HepG2 (cell line): ENCODE results near the gene SLC4A7. TPM values are rescaled to one million over a fixed set of nuclear protein-coding genes. Genes with fewer than 3 reads are reported as not detected.

ENCODE experiments used
- CHD2 ChIP-seq: IDR thresholded peaks from 2 replicates; pipeline ENCODE4 v1.6.1; 2011; ENCODE audit warnings: low read depth, low read length, improper control_type of control experiment
- GABPA ChIP-seq, 2 experiments: IDR thresholded peaks; 2 replicates each; pipeline ENCODE4 v1.6.1; 2011 to 2016; ENCODE audit warnings: low read depth in 2 of 2, low read length in 1 of 2, missing biosample characterization in 1 of 2, missing genetic modification characterization in 1 of 2
- GATAD1 ChIP-seq: IDR thresholded peaks from 2 replicates; pipeline ENCODE4 v1.6.1; 2016; ENCODE audit warnings: missing genetic modification reagents, missing compliant biosample characterization
- HES4 ChIP-seq: sonication (generic); formaldehyde crosslinking; IDR thresholded peaks from 2 replicates; pipeline ENCODE4 v1.9.0; 2021; ENCODE audit warnings: mild to moderate bottlenecking, missing genetic modification reagents, borderline replicate concordance
- ISX ChIP-seq: sonication (generic); formaldehyde crosslinking; conservative IDR thresholded peaks from 2 replicates; pipeline ENCODE4 v1.5.0; 2020; ENCODE audit warnings: missing genetic modification reagents
- KDM2A ChIP-seq: sonication (generic); formaldehyde crosslinking; IDR thresholded peaks from 2 replicates; pipeline ENCODE4 v1.4.0; 2020; ENCODE audit warnings: low read depth, missing genetic modification reagents, borderline replicate concordance
- MAZ ChIP-seq, 2 experiments: sonication (generic) in 1 of 2; formaldehyde crosslinking in 1 of 2; IDR thresholded peaks; 2 replicates each; pipeline versions ENCODE4 v1.5.0 to v1.6.1; 2012 to 2020; ENCODE audit warnings: low read depth in 2 of 2, mild to moderate bottlenecking in 2 of 2, borderline replicate concordance in 1 of 2, improper control_type of control experiment in 1 of 2, low read length in 1 of 2, missing genetic modification reagents in 1 of 2, moderate library complexity in 1 of 2
- NONO ChIP-seq, 2 experiments: fragments of 450-650 bp in 1 of 2; sonication (generic) in 1 of 2; formaldehyde crosslinking in 1 of 2; IDR thresholded peaks in 1 of 2; conservative IDR thresholded peaks in 1 of 2; 2 replicates each; pipeline versions ENCODE4 v1.6.1 to v1.8.0; 2017 to 2022; ENCODE audit warnings: mild to moderate bottlenecking in 1 of 2, missing genetic modification reagents in 1 of 2, moderate library complexity in 1 of 2
- SAFB2 ChIP-seq: sonication (generic); formaldehyde crosslinking; IDR thresholded peaks from 2 replicates; pipeline ENCODE4 v1.5.1; 2020; ENCODE audit warnings: missing genetic modification reagents, low read depth, mild to moderate bottlenecking, borderline replicate concordance
- THYN1 ChIP-seq: sonication (generic); formaldehyde crosslinking; IDR thresholded peaks from 2 replicates; pipeline ENCODE4 v1.8.1; 2023; ENCODE audit warnings: low read depth, mild to moderate bottlenecking, moderate library complexity, missing genetic modification reagents, borderline replicate concordance
- YEATS2 ChIP-seq: sonication (generic); formaldehyde crosslinking; IDR thresholded peaks from 2 replicates; pipeline ENCODE4 v1.4.0; 2020; ENCODE audit warnings: missing genetic modification reagents, borderline replicate concordance
- ZIK1 ChIP-seq: sonication (generic); formaldehyde crosslinking; IDR thresholded peaks from 2 replicates; pipeline ENCODE4 v1.5.0; 2020; ENCODE audit warnings: mild to moderate bottlenecking, low read depth, missing genetic modification reagents, borderline replicate concordance
- ZNF335 ChIP-seq: sonication (generic); formaldehyde crosslinking; IDR thresholded peaks from 2 replicates; pipeline ENCODE4 v1.4.0; 2020; ENCODE audit warnings: missing genetic modification reagents
- ZNF343 ChIP-seq: sonication (generic); formaldehyde crosslinking; IDR thresholded peaks from 2 replicates; pipeline ENCODE4 v1.4.0; 2020; ENCODE audit warnings: mild to moderate bottlenecking, missing genetic modification reagents
- ZNF547 ChIP-seq: sonication (generic); formaldehyde crosslinking; IDR thresholded peaks from 2 replicates; pipeline ENCODE4 v1.5.1; 2020; ENCODE audit warnings: mild to moderate bottlenecking, missing genetic modification reagents
- ZNF607 ChIP-seq: sonication (generic); formaldehyde crosslinking; IDR thresholded peaks from 2 replicates; pipeline ENCODE4 v1.5.1; 2020; ENCODE audit warnings: missing genetic modification reagents, mild to moderate bottlenecking, borderline replicate concordance
- ZNF777 ChIP-seq: sonication (generic); formaldehyde crosslinking; IDR thresholded peaks from 2 replicates; pipeline ENCODE4 v1.4.0; 2020; ENCODE audit warnings: missing genetic modification reagents
- polyA plus RNA-seq, 8 experiments: library from polyadenylated mRNA; depleted of rRNA in 3 of 8; stranded (reverse) in 7 of 8; unstranded in 1 of 8; fragments of >200 nt; fragmentation: Illumina TruSeq in 4 of 8; extraction: Trizol in 4 of 8; gene quantifications; 2 replicates each; pipeline versions ENCODE4 v1.2.1 to v1.2.3, GENCODE V29; 2011 to 2016; ENCODE audit warnings: low read depth in 4 of 8, missing spikeins in 1 of 8, mixed read lengths in 1 of 8; ENCODE audit not compliant: insufficient read depth in 1 of 8
- total RNA-seq, 5 experiments: library from RNA; depleted of rRNA; stranded (reverse); fragments of >200 nt; fragmentation: Illumina TruSeq; extraction: Trizol; gene quantifications; 2 replicates each; pipeline ENCODE4 v1.2.3, GENCODE V29; 2016; ENCODE audit warnings: low read depth in 1 of 5
- TF ChIP-seq, protein P1 (sequence below): IDR thresholded peaks from 2 replicates; pipeline ENCODE4 v1.6.1; 2016; ENCODE audit warnings: control low read depth
- TF ChIP-seq, protein P2 (sequence below): sonication (generic); formaldehyde crosslinking; IDR thresholded peaks from 2 replicates; pipeline ENCODE4 v1.8.1; 2023; ENCODE audit warnings: missing genetic modification reagents, inconsistent platforms, borderline replicate concordance
- TF ChIP-seq, protein P3 (sequence below): sonication (generic); formaldehyde crosslinking; IDR thresholded peaks from 2 replicates; pipeline ENCODE4 v1.5.0; 2020; ENCODE audit warnings: missing genetic modification reagents
- TF ChIP-seq, protein P4 (sequence below): sonication (generic); formaldehyde crosslinking; IDR thresholded peaks from 2 replicates; pipeline ENCODE4 v1.9.0; 2022; ENCODE audit warnings: low read depth, missing genetic modification reagents

SLC4A7 gene
- total and polyA plus RNA-seq, 2 of the 13 experiments (the other 11 are each of a cell fraction or from before 2014, with no cell fraction given) = 16.4 to 43.8 TPM

DNA sequence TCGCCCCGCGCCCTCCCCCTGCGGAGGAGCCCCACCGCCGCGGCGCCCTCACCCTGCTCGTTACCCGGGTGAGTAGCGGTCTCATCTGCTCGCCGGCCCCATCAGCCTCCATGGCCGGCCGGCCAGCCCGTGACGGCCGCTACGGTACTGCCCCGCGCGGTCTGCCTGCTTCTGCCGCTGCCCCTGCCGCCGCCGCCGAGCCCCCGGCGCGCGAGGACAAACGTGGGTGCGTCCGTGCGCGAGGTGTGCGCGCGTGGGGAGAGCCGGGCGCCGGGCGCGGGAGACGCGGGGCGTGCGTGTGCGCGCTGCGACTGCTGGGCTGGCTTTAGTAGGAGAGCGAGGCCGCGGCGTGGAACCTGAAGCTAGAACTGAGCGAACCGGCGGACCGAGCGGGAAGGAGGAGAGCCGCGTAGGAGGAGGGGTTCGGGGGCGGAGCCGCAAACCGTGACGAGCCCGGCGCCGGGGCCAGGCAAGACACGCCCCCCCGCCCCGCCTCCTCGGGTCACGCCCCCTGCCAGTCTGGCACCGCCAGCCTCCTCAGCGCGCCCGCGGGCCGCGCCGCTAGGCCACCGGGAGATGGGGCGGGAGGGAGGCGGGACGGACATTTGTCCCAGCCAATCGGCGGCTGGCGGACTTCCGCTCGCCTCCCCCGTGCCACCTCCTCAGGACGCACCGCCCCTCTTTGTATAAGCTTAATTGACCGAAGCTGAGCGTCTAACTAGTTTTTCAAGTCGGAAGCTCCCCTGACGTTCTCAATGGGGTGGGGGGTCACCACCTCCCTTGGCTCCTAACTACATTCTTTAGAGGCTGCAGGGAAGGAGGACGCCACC, at the start of gene SLC4A7 (continued):
- TF ChIP-seq, protein P1, sequence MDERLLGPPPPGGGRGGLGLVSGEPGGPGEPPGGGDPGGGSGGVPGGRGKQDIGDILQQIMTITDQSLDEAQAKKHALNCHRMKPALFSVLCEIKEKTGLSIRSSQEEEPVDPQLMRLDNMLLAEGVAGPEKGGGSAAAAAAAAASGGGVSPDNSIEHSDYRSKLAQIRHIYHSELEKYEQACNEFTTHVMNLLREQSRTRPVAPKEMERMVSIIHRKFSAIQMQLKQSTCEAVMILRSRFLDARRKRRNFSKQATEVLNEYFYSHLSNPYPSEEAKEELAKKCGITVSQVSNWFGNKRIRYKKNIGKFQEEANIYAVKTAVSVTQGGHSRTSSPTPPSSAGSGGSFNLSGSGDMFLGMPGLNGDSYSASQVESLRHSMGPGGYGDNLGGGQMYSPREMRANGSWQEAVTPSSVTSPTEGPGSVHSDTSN (CRISPR knock-in tag) = peak; percentile 86
- TF ChIP-seq MAZ (IDR thresholded peaks at IDR 0.05; ENCODE audit: borderline replicate concordance, low read depth, low read length) = no peak
- no peak; the same call in 1 of the 2 replicates for TF ChIP-seq MAZ (CRISPR knock-in tag; IDR thresholded peaks at IDR 0.05; ENCODE audit: low read depth)
- TF ChIP-seq HES4 = peak; percentile 86
- peak; percentile 20; the same call in 1 of the 2 replicates for TF ChIP-seq ZNF335 (CRISPR knock-in tag)
- TF ChIP-seq, protein P2, sequence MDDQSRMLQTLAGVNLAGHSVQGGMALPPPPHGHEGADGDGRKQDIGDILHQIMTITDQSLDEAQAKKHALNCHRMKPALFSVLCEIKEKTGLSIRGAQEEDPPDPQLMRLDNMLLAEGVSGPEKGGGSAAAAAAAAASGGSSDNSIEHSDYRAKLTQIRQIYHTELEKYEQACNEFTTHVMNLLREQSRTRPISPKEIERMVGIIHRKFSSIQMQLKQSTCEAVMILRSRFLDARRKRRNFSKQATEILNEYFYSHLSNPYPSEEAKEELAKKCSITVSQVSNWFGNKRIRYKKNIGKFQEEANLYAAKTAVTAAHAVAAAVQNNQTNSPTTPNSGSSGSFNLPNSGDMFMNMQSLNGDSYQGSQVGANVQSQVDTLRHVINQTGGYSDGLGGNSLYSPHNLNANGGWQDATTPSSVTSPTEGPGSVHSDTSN = no peak
- TF ChIP-seq YEATS2 (CRISPR knock-in tag) = 0 out of 2 replicates have a peak, but pooled peaks have one; percentile 7
- no peak for TF ChIP-seq CHD2
- peak; percentile 40; the same call in 1 of the 2 replicates for TF ChIP-seq GATAD1 (CRISPR knock-in tag)
- TF ChIP-seq ZNF547 (CRISPR knock-in tag) = peak; percentile 90
- peak; percentile 19; the same call in 1 of the 2 replicates for TF ChIP-seq GABPA (IDR thresholded peaks at IDR 0.05; ENCODE audit: low read depth, low read length)
- no peak; the same call in 1 of the 2 replicates for TF ChIP-seq GABPA (CRISPR knock-in tag; IDR thresholded peaks at IDR 0.05; ENCODE audit: low read depth)
- TF ChIP-seq NONO (IDR thresholded peaks at IDR 0.05) = no peak
- TF ChIP-seq NONO (CRISPR knock-in tag; conservative IDR thresholded peaks at IDR 0.05) = peak; percentile 27; the same call in 1 of the 2 replicates
- TF ChIP-seq KDM2A = 0 out of 2 replicates have a peak, but pooled peaks have one; percentile 55
- 0 out of 2 replicates have a peak, but pooled peaks have one; percentile 34 for TF ChIP-seq THYN1 (CRISPR knock-in tag)
- TF ChIP-seq SAFB2 (CRISPR knock-in tag) = 0 out of 2 replicates have a peak, but pooled peaks have one; percentile 61
- no peak for TF ChIP-seq ZNF343 (CRISPR knock-in tag)
- 0 out of 2 replicates have a peak, but pooled peaks have one; percentile 32 for TF ChIP-seq ZIK1 (CRISPR knock-in tag)
- TF ChIP-seq ZNF607 = peak; percentile 35; the same call in 1 of the 2 replicates
- TF ChIP-seq, protein P3, sequence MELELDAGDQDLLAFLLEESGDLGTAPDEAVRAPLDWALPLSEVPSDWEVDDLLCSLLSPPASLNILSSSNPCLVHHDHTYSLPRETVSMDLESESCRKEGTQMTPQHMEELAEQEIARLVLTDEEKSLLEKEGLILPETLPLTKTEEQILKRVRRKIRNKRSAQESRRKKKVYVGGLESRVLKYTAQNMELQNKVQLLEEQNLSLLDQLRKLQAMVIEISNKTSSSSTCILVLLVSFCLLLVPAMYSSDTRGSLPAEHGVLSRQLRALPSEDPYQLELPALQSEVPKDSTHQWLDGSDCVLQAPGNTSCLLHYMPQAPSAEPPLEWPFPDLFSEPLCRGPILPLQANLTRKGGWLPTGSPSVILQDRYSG = peak; percentile 82; the same call in 1 of the 2 replicates
- no peak for TF ChIP-seq ISX
- peak; percentile 80 for TF ChIP-seq ZNF777 (CRISPR knock-in tag)
- TF ChIP-seq, protein P4, sequence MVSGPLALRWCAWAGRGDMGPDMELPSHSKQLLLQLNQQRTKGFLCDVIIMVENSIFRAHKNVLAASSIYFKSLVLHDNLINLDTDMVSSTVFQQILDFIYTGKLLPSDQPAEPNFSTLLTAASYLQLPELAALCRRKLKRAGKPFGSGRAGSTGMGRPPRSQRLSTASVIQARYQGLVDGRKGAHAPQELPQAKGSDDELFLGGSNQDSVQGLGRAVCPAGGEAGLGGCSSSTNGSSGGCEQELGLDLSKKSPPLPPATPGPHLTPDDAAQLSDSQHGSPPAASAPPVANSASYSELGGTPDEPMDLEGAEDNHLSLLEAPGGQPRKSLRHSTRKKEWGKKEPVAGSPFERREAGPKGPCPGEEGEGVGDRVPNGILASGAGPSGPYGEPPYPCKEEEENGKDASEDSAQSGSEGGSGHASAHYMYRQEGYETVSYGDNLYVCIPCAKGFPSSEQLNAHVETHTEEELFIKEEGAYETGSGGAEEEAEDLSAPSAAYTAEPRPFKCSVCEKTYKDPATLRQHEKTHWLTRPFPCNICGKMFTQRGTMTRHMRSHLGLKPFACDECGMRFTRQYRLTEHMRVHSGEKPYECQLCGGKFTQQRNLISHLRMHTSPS (CRISPR knock-in tag) = peak; percentile 53; the same call in 1 of the 2 replicates
